Common myeloid progenitor, CD34-positive (primary cell): ENCODE data around the gene MAMDC4. TPM values are rescaled to one million over a fixed set of nuclear protein-coding genes. Genes with fewer than 3 reads are reported as not detected.
"Not testable (repeated sequence)": the region's sequence is repeated elsewhere in the genome, so short reads cannot be mapped to it uniquely, and the experiment has no call there.

ENCODE experiments used
- CTCF ChIA-PET: fragments of 350-600 bp; sonication (Branson Sonifier 250); formaldehyde crosslinking; loops from one replicate; lab custom pipeline; 2021; ENCODE audit warnings: antibody characterized with exemption; lab: Charles Lee
- POLR2A ChIA-PET: fragments of 350-600 bp; sonication (Branson Sonifier 250); formaldehyde crosslinking; loops from one replicate; lab custom pipeline; 2021; ENCODE audit warnings: antibody characterized with exemption; lab: Charles Lee
- DNase-seq, 3 donors: peaks; one replicate each; pipeline versions ENCODE4 v3.0.0 to v3.0.0-alpha.2; 2013
- H3K27ac ChIP-seq, 2 experiments: 1 replicate in 1 of 2; 2 replicates in 1 of 2; pipeline ENCODE4 v1.7.0; 2013; ENCODE audit warnings: inconsistent platforms in 2 of 2, low read length in 2 of 2, mild to moderate bottlenecking in 2 of 2, low read depth in 1 of 2, moderate library complexity in 1 of 2; ENCODE audit not compliant: severe bottlenecking in 2 of 2, insufficient read depth in 1 of 2, poor library complexity in 1 of 2
- H3K27me3 ChIP-seq, 5 experiments: replicated peaks in 2 of 5; 1 replicate in 3 of 5; 2 replicates in 2 of 5; pipeline versions ENCODE4 v1.6.1 to v1.7.0; 2013; ENCODE audit warnings: low read length in 4 of 5, mild to moderate bottlenecking in 2 of 5, moderate library complexity in 2 of 5, inconsistent platforms in 1 of 5; ENCODE audit not compliant: insufficient read depth in 5 of 5, control insufficient read depth in 4 of 5
- H3K36me3 ChIP-seq, 4 experiments: 1 replicate in 2 of 4; 2 replicates in 2 of 4; pipeline versions ENCODE4 v1.6.1 to v1.7.0; 2013; ENCODE audit warnings: low read length in 3 of 4, control low read depth in 1 of 4, mild to moderate bottlenecking in 1 of 4; ENCODE audit not compliant: control insufficient read depth in 4 of 4, insufficient read depth in 4 of 4
- H3K4me1 ChIP-seq, 4 experiments: 1 replicate in 3 of 4; 2 replicates in 1 of 4; pipeline versions ENCODE4 v1.6.1 to v1.7.1; 2013; ENCODE audit warnings: low read length in 3 of 4, mild to moderate bottlenecking in 3 of 4, control low read depth in 1 of 4, inconsistent platforms in 1 of 4, moderate library complexity in 1 of 4; ENCODE audit not compliant: control insufficient read depth in 4 of 4, insufficient read depth in 4 of 4; ENCODE audit errors: control extremely low read depth in 1 of 4
- H3K4me3 ChIP-seq, 7 experiments: 1 replicate in 4 of 7; 2 replicates in 3 of 7; pipeline versions ENCODE4 v1.5.1 to v1.7.0; 2013; ENCODE audit warnings: mild to moderate bottlenecking in 7 of 7, low read length in 6 of 7, moderate library complexity in 6 of 7, inconsistent platforms in 2 of 7, low read depth in 2 of 7, control low read depth in 1 of 7; ENCODE audit not compliant: insufficient read depth in 4 of 7, control insufficient read depth in 1 of 7; ENCODE audit errors: extremely low read depth in 1 of 7
- H3K9me3 ChIP-seq, 5 experiments: 1 replicate in 4 of 5; 2 replicates in 1 of 5; pipeline versions ENCODE4 v1.6.1 to v1.7.1; 2013; ENCODE audit warnings: low read length in 4 of 5, mild to moderate bottlenecking in 2 of 5, inconsistent platforms in 1 of 5, low read depth in 1 of 5, moderate library complexity in 1 of 5; ENCODE audit not compliant: control insufficient read depth in 4 of 5, insufficient read depth in 2 of 5; ENCODE audit errors: control extremely low read depth in 1 of 5
- WGBS: methylation state at CpG from one replicate; pipeline ENCODE4 v1.1.5; 2013; ENCODE audit not compliant: insufficient coverage; 5-methylcytosine and 5-hydroxymethylcytosine counted together
- polyA plus RNA-seq: library from polyadenylated mRNA; unstranded; fragments of 120-200 nt; gene quantifications from one replicate; pipeline ENCODE4 v1.2.1, GENCODE V29; 2013

The MAMDC4 gene
- polyA plus RNA-seq: 1.2 TPM

GRCh38 chr9:136851941-136852663 is at the start of gene MAMDC4:
Gene MAMDC4 (plus strand): TSS chr9:136852346. CDS start chr9:136852417, 71 bp downstream.
- Histone ChIP-seq H3K4me1 (peaks cover 0 to 24% (median 24%) of the 10 kb centered on the region in 4 experiments), H3K27ac (no peak within 1 kb of the TSS), H3K27me3 (peaks cover 0 to 13% (median 5%) of the 10 kb centered on the region in 5 experiments), H3K36me3 (peaks cover 0 to 19% (median 2%) of the 10 kb centered on the region in 4 experiments), H3K4me3 (no peak within 1 kb of the TSS), H3K9me3 (no peaks in the 10 kb centered on the region)
- no peak for DNase-seq
- ChIA-PET POLR2A (no interaction called here), CTCF (interaction anchor here (1.2 to 1.6 kb wide), 3 partner anchors 12 to 183 kb away, joined by 3 to 4 read pairs (median 3); no protein-coding TSS in a partner anchor)
- WGBS: 93% methylated on average over 16 of the region's 23 CpGs

- H3K9me3 ChIP-seq, POLR2A ChIA-PET, H3K4me3 ChIP-seq, H3K27ac ChIP-seq, DNase-seq: not testable (repeated sequence)
- WGBS: 95% methylated on average over 3 of the region's 9 CpGs
- CTCF ChIA-PET: interaction anchor here (1.0 to 1.4 kb wide), 3 partner anchors 9 to 12 kb away, joined by 3 to 4 read pairs (median 3); no protein-coding TSS in a partner anchor
- Histone ChIP-seq H3K4me1 (peaks cover 0 to 44% (median 37%) of the 10 kb centered on the region in 4 experiments), H3K27me3 (peaks cover 0 to 12% (median 3%) of the 10 kb centered on the region in 5 experiments), H3K36me3 (peaks cover 0 to 16% (median 2%) of the 10 kb centered on the region in 4 experiments)
These were observed 49.1 kb upstream of the MAMDC4 start for GRCh38 chr9:136803009-136803550.

GRCh38 chr9:136803551-136804508 is 48.3 kb upstream of the MAMDC4 start:
- CTCF ChIA-PET: interaction anchor here (0.6 to 1.4 kb wide), 4 partner anchors 9 to 69 kb away, joined by 3 to 4 read pairs (median 3); no protein-coding TSS in a partner anchor

GRCh38 chr9:136804509-136805206 is 47.5 kb upstream of the MAMDC4 start:
- Histone ChIP-seq H3K27me3 (peaks cover 0 to 2% (median 0%) of the 10 kb centered on the region in 5 experiments), H3K4me1 (peaks cover 5 to 50% (median 36%) of the 10 kb centered on the region in 4 experiments), H3K9me3 (no peaks in the 10 kb centered on the region), H3K27ac (no peak overlapping the region), H3K4me3 (no peak overlapping the region), H3K36me3 (peaks cover 0 to 17% (median 2%) of the 10 kb centered on the region in 4 experiments)
- DNase-seq: no peak
- ChIA-PET CTCF (interaction anchor here (0.6 to 2.6 kb wide), 6 partner anchors 11 to 230 kb away, joined by 3 to 10 read pairs (median 4); no protein-coding TSS in a partner anchor), POLR2A (no interaction called here)
- 97% methylated on average over 20 of the region's 20 CpGs for WGBS

More at GRCh38 chr9:136803551-136804508, 48.3 kb upstream of the MAMDC4 start:
- POLR2A ChIA-PET: no interaction called here
- Histone ChIP-seq H3K4me3 (no peak overlapping the region), H3K9me3 (no peaks in the 10 kb centered on the region), H3K27ac (no peak overlapping the region), H3K36me3 (peaks cover 0 to 16% (median 2%) of the 10 kb centered on the region in 4 experiments), H3K27me3 (peaks cover 0 to 8% (median 0%) of the 10 kb centered on the region in 5 experiments), H3K4me1 (peaks cover 3 to 49% (median 39%) of the 10 kb centered on the region in 4 experiments)
- WGBS: 96% methylated on average over 21 of the region's 22 CpGs
- no peak for DNase-seq

GRCh38 chr9:136805207-136805740 is 46.9 kb upstream of the MAMDC4 start:
- H3K9me3 ChIP-seq: no peaks in the 10 kb centered on the region
- peaks cover 0 to 22% (median 3%) of the 10 kb centered on the region in 4 experiments for H3K36me3 ChIP-seq
- WGBS: over 99% methylated on average over 12 of the region's 12 CpGs
- no peak overlapping the region for H3K27ac ChIP-seq
- peaks cover 5 to 50% (median 34%) of the 10 kb centered on the region in 4 experiments for H3K4me1 ChIP-seq
- CTCF ChIA-PET: interaction anchor here (1.4 to 2.6 kb wide), 4 partner anchors 13 to 230 kb away, joined by 5 to 10 read pairs (median 6); partner anchors contain the start of gene AJM1
- no peak overlapping the region for H3K4me3 ChIP-seq
- no peak for DNase-seq
- POLR2A ChIA-PET: no interaction called here
- peaks cover 0 to 2% (median 0%) of the 10 kb centered on the region in 5 experiments for H3K27me3 ChIP-seq

- H3K27ac ChIP-seq: no peak overlapping the region
- WGBS: 93% methylated on average over 7 of the region's 10 CpGs
- peaks cover 0 to 2% (median 0%) of the 10 kb centered on the region in 5 experiments for H3K27me3 ChIP-seq
- ChIA-PET CTCF (interaction anchor here (1.4 to 2.6 kb wide), 4 partner anchors 14 to 229 kb away, joined by 5 to 10 read pairs (median 6); partner anchors contain the start of gene AJM1), POLR2A (no interaction called here)
- H3K4me3 ChIP-seq: no peak overlapping the region
- H3K4me1 ChIP-seq: peaks cover 5 to 42% (median 26%) of the 10 kb centered on the region in 4 experiments
- peaks cover 0 to 22% (median 3%) of the 10 kb centered on the region in 4 experiments for H3K36me3 ChIP-seq
- DNase-seq: no peak
- no peaks in the 10 kb centered on the region for H3K9me3 ChIP-seq
These were observed 46.1 kb upstream of the MAMDC4 start for GRCh38 chr9:136806067-136806466.
